Mesodermal cell (in vitro differentiated cells): ENCODE data around the gene MPL.
"Not testable (repeated sequence)": the region's sequence is repeated elsewhere in the genome, so short reads cannot be mapped to it uniquely, and the experiment has no call there.

Experiments used
- H3K27ac ChIP-seq: 2 replicates; pipeline ENCODE4 v1.7.0; 2013; ENCODE audit warnings: mild to moderate bottlenecking, low read depth, low read length, moderate library complexity; ENCODE audit not compliant: severe bottlenecking
- H3K36me3 ChIP-seq: 2 replicates; pipeline ENCODE4 v1.7.1; 2013; ENCODE audit warnings: mild to moderate bottlenecking, low read length, moderate library complexity; ENCODE audit not compliant: control insufficient read depth, insufficient read depth
- H3K4me1 ChIP-seq: one replicate; pipeline ENCODE4 v1.7.1; 2013; ENCODE audit warnings: mild to moderate bottlenecking, low read length; ENCODE audit not compliant: insufficient read depth, control insufficient read depth, poor library complexity, severe bottlenecking
- H3K4me3 ChIP-seq: 2 replicates; pipeline ENCODE4 v1.7.0; 2013; ENCODE audit warnings: low read length, control low read depth, mild to moderate bottlenecking; ENCODE audit not compliant: insufficient read depth, poor library complexity, severe bottlenecking; ENCODE audit errors: extremely low read depth
- H3K9me3 ChIP-seq: 2 replicates; pipeline ENCODE4 v1.7.1; 2013; ENCODE audit warnings: mild to moderate bottlenecking, low read length, moderate library complexity; ENCODE audit not compliant: control insufficient read depth
- WGBS, 2 experiments: methylation state at CpG; one replicate each; pipeline ENCODE4 v1.1.5; 2013; ENCODE audit warnings: missing lambda C conversion rate in 2 of 2; ENCODE audit not compliant: insufficient coverage in 2 of 2; 5-methylcytosine and 5-hydroxymethylcytosine counted together

Gene MPL

GRCh38 chr1:43398227-43398626 is 60.6 kb downstream of the MPL start:
- Histone ChIP-seq H3K4me1 (no peaks in the 10 kb centered on the region), H3K36me3 (peaks cover 24% of the 10 kb centered on the region), H3K9me3 (no peaks in the 10 kb centered on the region), H3K27ac (no peak overlapping the region), H3K4me3 (no peak overlapping the region)
- 100% methylated on average over 2 of the region's 3 CpGs for WGBS, 2 experiments

DNA sequence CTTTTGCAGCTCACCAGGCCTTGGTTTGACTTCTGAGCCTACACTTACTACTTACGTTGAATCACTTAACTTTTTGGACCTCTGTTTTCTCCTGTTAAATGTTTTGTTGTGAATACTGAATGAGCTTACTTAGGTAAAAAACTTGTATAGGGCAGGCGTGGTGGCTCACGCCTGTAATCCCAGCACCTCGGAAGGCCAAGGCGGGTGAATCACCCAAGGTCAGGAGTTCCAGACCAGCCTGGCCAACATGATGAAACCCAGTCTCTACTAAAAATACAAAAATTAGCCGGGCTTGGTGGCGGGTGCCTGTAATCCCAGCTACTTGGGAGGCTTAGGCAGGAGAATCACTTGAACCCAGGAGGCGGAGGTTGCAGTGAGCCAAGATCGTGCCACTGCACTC is 62.8 kb downstream of the MPL start:
- 97 to 100% methylated on average over 2 to 7 of the region's 9 CpGs for WGBS, 2 experiments
- not testable (repeated sequence) for H3K4me3 ChIP-seq, H3K9me3 ChIP-seq, H3K27ac ChIP-seq, H3K4me1 ChIP-seq
- H3K36me3 ChIP-seq = peaks cover 33% of the 10 kb centered on the region

DNA sequence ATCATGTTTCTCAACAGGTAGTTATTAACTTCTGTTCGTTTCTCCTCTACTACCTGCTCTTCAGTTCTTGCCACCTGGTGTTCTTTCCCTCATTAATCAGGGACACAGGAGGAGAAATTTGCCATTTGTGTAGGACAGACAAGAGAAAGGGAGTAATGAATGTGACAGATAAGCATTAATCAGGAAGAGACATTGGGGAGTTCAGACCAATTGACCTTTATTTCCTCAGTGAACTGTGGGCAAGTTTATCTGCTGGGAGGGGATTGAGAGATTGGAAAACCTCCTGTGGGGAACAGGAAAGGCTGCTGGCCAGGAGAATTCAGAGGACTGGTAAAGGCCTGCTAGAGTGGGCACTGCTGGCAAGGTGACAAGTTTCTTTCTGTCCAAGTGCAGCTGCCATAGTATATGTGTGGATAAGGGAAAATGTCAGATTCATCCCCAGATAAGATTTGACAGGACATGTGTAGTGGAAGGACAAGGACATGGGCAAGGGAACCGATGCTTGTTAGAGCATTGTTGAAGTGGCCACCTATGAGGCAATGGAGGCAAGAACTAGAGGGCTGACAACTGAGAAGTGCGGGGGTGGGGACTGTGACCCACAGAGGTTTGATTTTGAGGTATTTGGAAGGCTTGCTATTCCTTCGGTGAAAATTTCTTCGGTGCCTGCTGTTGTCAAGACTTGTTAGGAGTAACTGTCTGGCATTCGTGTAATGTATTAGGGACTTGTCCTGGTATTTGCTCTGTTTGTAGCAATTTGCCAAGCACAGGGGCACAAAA is 64.7 kb downstream of the MPL start:
- WGBS, 2 experiments = 94 to 100% methylated on average over 4 to 5 of the region's 6 CpGs
- Histone ChIP-seq H3K4me1 (no peaks in the 10 kb centered on the region), H3K4me3 (no peak overlapping the region), H3K27ac (no peak overlapping the region), H3K36me3 (peaks cover 45% of the 10 kb centered on the region), H3K9me3 (no peaks in the 10 kb centered on the region)
